A549 (cell line): ENCODE results near the gene NCDN. TPM values are rescaled to one million over a fixed set of nuclear protein-coding genes. Genes with fewer than 3 reads are reported as not detected.

Experiments used
- ATAC-seq, 2 experiments: fragments of 200-7000 bp in 1 of 2; fragments of >200 bp in 1 of 2; cut with Nextera tagmentation in 1 of 2; cut with Tn5 transposase in 1 of 2; 3 replicates each; pipeline versions ENCODE4 v1.8.0 to v1.9.1; 2018 to 2020; ENCODE audit warnings: mild to moderate bottlenecking in 1 of 2, moderate library complexity in 1 of 2
- CTCF ChIA-PET: fragments of 300-600 bp; sonication (Branson Sonifier 250); formaldehyde crosslinking; extraction: SDS; loops from one replicate; lab custom pipeline; 2021; ENCODE audit warnings: antibody characterized with exemption, inconsistent platforms; lab: Yijun Ruan, JAX
- POLR2A ChIA-PET: fragments of 350-600 bp; formaldehyde crosslinking; extraction: SDS; loops from one replicate; lab custom pipeline; 2021; ENCODE audit warnings: antibody characterized with exemption, inconsistent platforms; lab: Yijun Ruan, JAX
- DNase-seq, 2 experiments: peaks; one replicate each; pipeline versions ENCODE4 v3.0.0 to v3.0.0-alpha.2; 2011 to 2016; ENCODE audit warnings: low read depth in 1 of 2, low spot score in 1 of 2
- FAIRE-seq: peaks from 2 replicates; lab custom pipeline; 2011; peaks lifted over from hg19 to GRCh38; lab: Jason Lieb, UNC
- H3K27ac ChIP-seq, 2 experiments: fragments of >200 bp; sonication (Bioruptor Twin); formaldehyde crosslinking; 3 replicates each; pipeline ENCODE4 v1.5.1; 2016 to 2017
- H3K4me1 ChIP-seq: fragments of >200 bp; sonication (Bioruptor Twin); formaldehyde crosslinking; 3 replicates; pipeline ENCODE4 v1.6.1; 2016
- H3K4me2 ChIP-seq: fragments of >200 bp; sonication (Bioruptor Twin); formaldehyde crosslinking; 3 replicates; pipeline ENCODE4 v1.6.1; 2016
- H3K4me3 ChIP-seq: fragments of >200 bp; sonication (Bioruptor Twin); formaldehyde crosslinking; 3 replicates; pipeline ENCODE4 v1.5.1; 2016
- H3K9me3 ChIP-seq: fragments of >200 bp; sonication (Bioruptor Twin); formaldehyde crosslinking; 3 replicates; pipeline ENCODE4 v1.6.1; 2016
- CBX2 ChIP-seq: fragments of 200-600 bp; sonication (generic); IDR thresholded peaks from 2 replicates; pipeline ENCODE4 v1.6.1; 2016; ENCODE audit warnings: low read depth, mild to moderate bottlenecking, borderline replicate concordance
- EHF ChIP-seq: fragments of 250-450 bp; sonication (Bioruptor Pico); IDR thresholded peaks from 2 replicates; pipeline ENCODE4 v1.5.0; 2020; ENCODE audit warnings: mild to moderate bottlenecking
- EHMT2 ChIP-seq: fragments of 200-600 bp; sonication (generic); IDR thresholded peaks from 2 replicates; pipeline ENCODE4 v1.6.1; 2016; ENCODE audit warnings: antibody characterized with exemption, low read depth, mild to moderate bottlenecking, moderate library complexity
- ESRRA ChIP-seq: fragments of 150-350 bp; IDR thresholded peaks from 2 replicates; pipeline ENCODE4 v1.6.1; 2014; ENCODE audit warnings: mild to moderate bottlenecking, low read length, borderline replicate concordance
- FOSL2 ChIP-seq, 2 experiments: fragments of 450-650 bp in 1 of 2; fragments of >200 bp in 1 of 2; sonication (Bioruptor Twin) in 1 of 2; formaldehyde crosslinking; IDR thresholded peaks; 2 replicates each; pipeline versions ENCODE4 v1.5.0 to v1.6.1; 2016 to 2020; ENCODE audit warnings: mild to moderate bottlenecking in 1 of 2, moderate library complexity in 1 of 2
- HES2 ChIP-seq: fragments of >200 bp; sonication (Bioruptor Twin); formaldehyde crosslinking; IDR thresholded peaks from 2 replicates; pipeline ENCODE4 v1.6.1; 2016
- HEYL ChIP-seq: fragments of 250-450 bp; sonication (Bioruptor Pico); IDR thresholded peaks from 2 replicates; pipeline ENCODE4 v1.8.0; 2021; ENCODE audit warnings: mild to moderate bottlenecking, moderate library complexity
- HOXA7 ChIP-seq: fragments of 250-450 bp; sonication (Bioruptor Pico); IDR thresholded peaks from 2 replicates; pipeline ENCODE4 v1.5.0; 2020; ENCODE audit warnings: mild to moderate bottlenecking, moderate library complexity
- HOXB5 ChIP-seq: fragments of 250-450 bp; sonication (Bioruptor Pico); IDR thresholded peaks from 2 replicates; pipeline ENCODE4 v1.5.0; 2020; ENCODE audit warnings: mild to moderate bottlenecking, moderate library complexity
- JUN ChIP-seq, 2 experiments: fragments of >200 bp; sonication (Bioruptor Twin); formaldehyde crosslinking; IDR thresholded peaks; 2 replicates in 1 of 2; 3 replicates in 1 of 2; pipeline ENCODE4 v1.6.1; 2016 to 2017
- KDM1A ChIP-seq: fragments of 200-600 bp; sonication (generic); IDR thresholded peaks from 2 replicates; pipeline ENCODE4 v1.6.1; 2016; ENCODE audit warnings: low read depth, mild to moderate bottlenecking
- MAX ChIP-seq: IDR thresholded peaks from 2 replicates; pipeline ENCODE4 v1.6.1; 2012
- MAZ ChIP-seq: fragments of 150-350 bp; IDR thresholded peaks from 2 replicates; pipeline ENCODE4 v1.6.1; 2014; ENCODE audit warnings: antibody characterized with exemption, low read depth, low read length, borderline replicate concordance
- MYC ChIP-seq: IDR thresholded peaks from 2 replicates; pipeline ENCODE4 v1.6.1; 2012; ENCODE audit warnings: mild to moderate bottlenecking, inconsistent platforms, low read length, improper control_type of control experiment, borderline replicate concordance
- NFE2L2 ChIP-seq: fragments of 150-350 bp; conservative IDR thresholded peaks from 2 replicates; pipeline ENCODE4 v1.6.1; 2014; ENCODE audit warnings: low read length
- NPAS2 ChIP-seq: fragments of 250-450 bp; sonication (Bioruptor Pico); IDR thresholded peaks from 2 replicates; pipeline ENCODE4 v1.8.0; 2022; ENCODE audit warnings: mild to moderate bottlenecking, moderate library complexity, borderline replicate concordance
- NR3C1 ChIP-seq: fragments of >200 bp; sonication (Bioruptor Twin); formaldehyde crosslinking; IDR thresholded peaks from 3 replicates; pipeline ENCODE4 v1.6.1; 2017
- POLR2AphosphoS2 ChIP-seq: conservative IDR thresholded peaks from 2 replicates; pipeline ENCODE4 v1.6.1; 2012; ENCODE audit warnings: low read length, improper control_type of control experiment, inconsistent platforms
- RCOR1 ChIP-seq: fragments of 150-350 bp; IDR thresholded peaks from 2 replicates; pipeline ENCODE4 v1.6.1; 2014; ENCODE audit warnings: antibody characterized with exemption, low read length, low read depth
- TFCP2L1 ChIP-seq: fragments of 250-450 bp; sonication (Bioruptor Pico); IDR thresholded peaks from 2 replicates; pipeline ENCODE4 v1.5.0; 2021; ENCODE audit warnings: mild to moderate bottlenecking
- ZC3H11A ChIP-seq: fragments of 450-650 bp; IDR thresholded peaks from 2 replicates; pipeline ENCODE4 v1.6.1; 2014; ENCODE audit warnings: antibody characterized with exemption, mild to moderate bottlenecking
- ZFP36 ChIP-seq: fragments of 450-650 bp; IDR thresholded peaks from 2 replicates; pipeline ENCODE4 v1.6.1; 2014; ENCODE audit warnings: borderline replicate concordance; ENCODE audit not compliant: partially characterized antibody
- ZNF302 ChIP-seq: fragments of 250-450 bp; sonication (Bioruptor Pico); IDR thresholded peaks from 2 replicates; pipeline ENCODE4 v1.9.0; 2021; ENCODE audit warnings: inconsistent platforms, mild to moderate bottlenecking, moderate library complexity
- ZSCAN20 ChIP-seq: fragments of 250-450 bp; sonication (Bioruptor Pico); IDR thresholded peaks from 2 replicates; pipeline ENCODE4 v1.8.0; 2022; ENCODE audit warnings: mild to moderate bottlenecking, moderate library complexity
- WGBS: methylation state at CpG from one replicate; pipeline ENCODE4 v1.1.6; 2017; ENCODE audit errors: missing lambda C conversion rate; 5-methylcytosine and 5-hydroxymethylcytosine counted together
- polyA plus RNA-seq, 4 experiments: library from polyadenylated mRNA; depleted of rRNA in 3 of 4; stranded (reverse); fragments of >200 nt; fragmentation: RNase III in 1 of 4; extraction: RNeasy Plus Mini Kit Qiagen cat#74134 plus additional on column Dnase treatment in 1 of 4; gene quantifications; 2 replicates in 3 of 4; 3 replicates in 1 of 4; pipeline ENCODE4 v1.2.3, GENCODE V29; 2011 to 2017
- TF ChIP-seq, protein P1 (sequence below): fragments of 450-650 bp; IDR thresholded peaks from 2 replicates; pipeline ENCODE4 v1.6.1; 2014; ENCODE audit warnings: antibody characterized with exemption

NCDN gene
- polyA plus RNA-seq, 2 of the 4 experiments (the other 2 are of a cell fraction): 7.0 to 16.8 TPM

DNA sequence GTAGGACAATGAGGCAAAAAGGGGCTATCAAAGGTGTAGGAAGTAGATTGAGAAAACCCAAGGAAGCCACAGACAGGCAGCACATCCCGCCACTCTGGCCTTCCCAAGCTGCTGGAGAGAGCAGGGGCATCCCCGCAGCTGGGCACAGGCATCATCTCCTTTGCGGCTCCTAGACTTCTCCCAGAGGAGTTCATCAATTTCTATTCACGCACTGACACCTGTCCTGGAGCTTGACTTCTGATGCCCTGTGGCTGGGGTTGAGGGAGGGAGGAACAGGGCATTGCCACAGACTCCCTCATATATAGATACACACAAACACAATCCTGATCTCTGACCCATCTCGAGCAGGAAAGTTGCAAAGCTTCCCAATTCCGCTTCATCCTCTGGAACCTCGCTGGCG, 13.7 kb downstream of the NCDN start:
- POLR2A ChIA-PET: no interaction called here
- no peak for FAIRE-seq
- no peak overlapping the region for H3K4me3 ChIP-seq
- TF ChIP-seq EHF (CRISPR knock-in tag) (no peak), MAX (no peak), POLR2AphosphoS2 (no peak), ZSCAN20 (no peak), FOSL2 (IDR thresholded peaks at IDR 0.05) (no peak), FOSL2 (CRISPR knock-in tag; IDR thresholded peaks at IDR 0.05) (no peak), RCOR1 (no peak), NPAS2 (CRISPR knock-in tag) (no peak), HEYL (CRISPR knock-in tag) (no peak), TFCP2L1 (CRISPR knock-in tag) (no peak), EHMT2 (no peak), ZC3H11A (no peak), HOXB5 (CRISPR knock-in tag) (no peak), MYC (no peak), NR3C1 (no peak), ZNF302 (CRISPR knock-in tag) (no peak), NFE2L2 (no peak)
- H3K9me3 ChIP-seq: no peaks in the 10 kb centered on the region
- H3K27ac ChIP-seq: no peak overlapping the region
- WGBS: 82% methylated on average over 7 of the region's 8 CpGs
- no peak for ATAC-seq
- no peak for DNase-seq
- no peak overlapping the region for H3K4me2 ChIP-seq
- H3K4me1 ChIP-seq: no peaks in the 10 kb centered on the region; the same call in 2 of the 3 replicates
- CTCF ChIA-PET: interaction anchor here (0.8 to 5.1 kb wide), 10 partner anchors 10 to 291 kb away, joined by 3 to 47 read pairs (median 4); partner anchors contain the start of gene CLSPN

DNA sequence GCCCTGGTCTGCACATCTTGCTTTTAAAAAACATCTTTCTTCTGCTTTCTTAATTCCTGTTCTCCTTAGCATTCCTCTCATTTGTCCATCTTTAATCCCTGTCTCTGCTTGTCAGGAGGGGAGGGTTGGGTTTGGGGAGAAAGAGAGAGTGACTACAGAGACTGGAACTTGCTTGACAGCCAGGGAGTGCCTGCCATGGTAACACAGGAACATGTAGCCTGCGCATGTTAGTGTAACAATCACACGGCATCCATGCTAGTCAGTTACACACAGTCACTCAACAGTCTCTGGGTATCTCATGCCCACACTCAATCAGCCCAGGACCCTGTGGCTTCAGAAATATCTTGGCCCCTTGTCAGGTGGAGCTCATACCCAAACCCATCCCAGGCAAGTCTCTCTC, 14.7 kb downstream of the NCDN start:
- TF ChIP-seq HOXA7 (CRISPR knock-in tag) (no peak), KDM1A (no peak)
- ATAC-seq: no peak
- ChIA-PET POLR2A (interaction anchor here (1.6 kb wide), 1 partner anchor 197 kb away, joined by 4 read pairs; the partner anchor contains the start of gene CLSPN), CTCF (interaction anchor here (0.6 to 5.1 kb wide), 8 partner anchors 8 to 203 kb away, joined by 3 to 47 read pairs (median 8); no protein-coding TSS in a partner anchor)
- Histone ChIP-seq H3K27ac (no peak overlapping the region), H3K9me3 (no peaks in the 10 kb centered on the region), H3K4me3 (no peak overlapping the region; the same call in 2 of the 3 replicates), H3K4me1 (no peaks in the 10 kb centered on the region; the same call in 2 of the 3 replicates), H3K4me2 (peak overlapping the region; percentile 82; the same call in 2 of the 3 replicates)
- WGBS: 95% methylated on average over 2 of the region's 2 CpGs
- FAIRE-seq: no peak
- no peak for DNase-seq

- ChIA-PET CTCF (interaction anchor here (1.2 to 5.1 kb wide), 6 partner anchors 9 to 154 kb away, joined by 3 to 47 read pairs (median 14); no protein-coding TSS in a partner anchor), POLR2A (interaction anchor here (0.5 to 1.6 kb wide), 4 partner anchors 10 to 196 kb away, joined by 4 to 6 read pairs (median 4); partner anchors contain the start of genes CLSPN, KIAA0319L and NCDN)
- Histone ChIP-seq H3K4me1 (no peaks in the 10 kb centered on the region; the same call in 2 of the 3 replicates), H3K4me3 (peak within 1 kb of the TSS; percentile 71), H3K9me3 (no peaks in the 10 kb centered on the region), H3K27ac (peak within 1 kb of the TSS; percentile 69 to 87), H3K4me2 (peak within 1 kb of the TSS; percentile 82)
- no peak for FAIRE-seq
- TF ChIP-seq NR3C1 (no peak), RCOR1 (no peak), EHMT2 (no peak), JUN (IDR thresholded peaks at IDR 0.05) (no peak), ESRRA (no peak), CBX2 (no peak), MAZ (no peak), ZFP36 (no peak), HES2 (no peak)
- TF ChIP-seq, protein P1, sequence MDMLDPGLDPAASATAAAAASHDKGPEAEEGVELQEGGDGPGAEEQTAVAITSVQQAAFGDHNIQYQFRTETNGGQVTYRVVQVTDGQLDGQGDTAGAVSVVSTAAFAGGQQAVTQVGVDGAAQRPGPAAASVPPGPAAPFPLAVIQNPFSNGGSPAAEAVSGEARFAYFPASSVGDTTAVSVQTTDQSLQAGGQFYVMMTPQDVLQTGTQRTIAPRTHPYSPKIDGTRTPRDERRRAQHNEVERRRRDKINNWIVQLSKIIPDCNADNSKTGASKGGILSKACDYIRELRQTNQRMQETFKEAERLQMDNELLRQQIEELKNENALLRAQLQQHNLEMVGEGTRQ: no peak
- 98% methylated on average over 8 of the region's 95 CpGs for WGBS
- peak; percentile 68 to 83 for ATAC-seq
- peak; percentile 38 to 66 for DNase-seq
Observed at GRCh38 chr1:35573198-35574124, 15.9 kb downstream of the NCDN start, which contains the start of gene TFAP2E. TSS of gene TFAP2E (plus strand) at chr1:35573314. CDS start at chr1:35573578, 264 bp downstream.
